ENCODE measurements around the gene CCSAP.
"Not testable (repeated sequence)": the region's sequence is repeated elsewhere in the genome, so short reads cannot be mapped to it uniquely, and the experiment has no call there.

The CCSAP gene

DNA sequence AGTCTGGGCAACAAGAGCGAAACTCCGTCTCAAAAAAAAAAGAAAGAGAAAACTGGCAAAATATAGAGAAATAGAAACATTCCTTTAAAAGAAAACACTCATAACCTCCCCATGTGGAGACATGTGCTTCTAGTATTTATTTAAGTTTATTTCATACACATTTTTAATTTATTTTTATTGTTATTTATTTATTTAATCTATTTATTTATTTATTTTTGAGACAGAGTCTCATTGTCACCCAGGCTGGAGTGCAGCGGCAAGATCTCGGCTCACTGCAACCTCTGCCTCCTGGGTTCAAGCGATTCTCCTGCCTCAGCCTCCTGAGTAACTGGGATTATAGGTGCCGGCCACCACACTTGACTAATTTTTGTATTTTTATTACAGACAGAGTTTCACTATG is 35.2 kb upstream of the CCSAP start:
- H3K79me1 ChIP-seq (replicated peaks; ENCODE audit: low read length, poor library complexity, severe bottlenecking); H3K23ac ChIP-seq (ENCODE audit: low read length in 2 of 2); H4K91ac ChIP-seq (ENCODE audit: low read length); H2BK15ac ChIP-seq (ENCODE audit: low read depth, poor library complexity, severe bottlenecking); H2AFZ ChIP-seq (ENCODE audit: low read depth, low read length); H3K27ac ChIP-seq (ENCODE audit: low read length, poor library complexity, severe bottlenecking); H3K4ac ChIP-seq (ENCODE audit: low read depth in 1 of 2, low read length in 2 of 2); H3K18ac ChIP-seq (ENCODE audit: low read depth in 1 of 2, low read length in 2 of 2); H2AK5ac ChIP-seq (ENCODE audit: low read length, severe bottlenecking); H2BK12ac ChIP-seq (ENCODE audit: low read length in 2 of 2); H3K4me2 ChIP-seq (ENCODE audit: low read length, poor library complexity, severe bottlenecking); H3K9me3 ChIP-seq (ENCODE audit: control insufficient read depth, low read length); H2BK120ac ChIP-seq (ENCODE audit: low read depth, low read length); DNase-seq; H4K8ac ChIP-seq (ENCODE audit: low read length); H3K4me3 ChIP-seq (ENCODE audit: insufficient read depth in 1 of 2, low read depth in 1 of 2, low read length in 2 of 2); H3K9ac ChIP-seq (ENCODE audit: low read length); H3K14ac ChIP-seq (ENCODE audit: low read length in 2 of 2); H3K36me3 ChIP-seq (ENCODE audit: control insufficient read depth in 1 of 2, insufficient read depth in 2 of 2, low read depth in 1 of 2, low read length in 2 of 2); H2BK5ac ChIP-seq (ENCODE audit: low read depth, low read length, poor library complexity, severe bottlenecking): not testable (repeated sequence)
- Histone ChIP-seq H3K4me1 (ENCODE audit: control insufficient read depth, insufficient read depth, low read depth, low read length) (peaks cover 13% of the 10 kb centered on the region), H3K27me3 (ENCODE audit: control insufficient read depth in 1 of 2, insufficient read depth in 1 of 2, low read length in 2 of 2) (peaks cover 0 to 17% of the 10 kb centered on the region in 2 experiments)
- 98% methylated on average over 3 of the region's 6 CpGs for WGBS

DNA sequence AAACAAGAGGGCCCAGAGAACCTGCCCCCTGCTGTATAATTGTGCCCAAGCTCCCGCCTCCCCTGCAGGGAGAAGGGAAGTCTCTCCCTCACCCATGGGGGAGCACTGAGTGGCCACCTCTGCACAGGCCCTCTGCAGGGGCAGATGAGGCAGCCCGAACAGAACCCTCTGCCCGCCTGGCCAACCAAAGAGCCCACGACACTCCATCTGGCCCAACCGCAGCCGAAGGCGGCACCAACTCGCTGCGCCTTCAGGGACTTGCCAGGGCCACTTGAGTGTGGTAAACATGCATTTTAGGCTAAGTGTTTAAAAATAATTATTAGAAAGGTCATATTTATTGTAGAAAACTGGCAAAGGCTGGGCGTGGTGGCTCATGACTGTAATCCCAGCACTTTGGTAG is 34.6 kb upstream of the CCSAP start:
- H2BK120ac ChIP-seq (ENCODE audit: low read depth, low read length), result no peak overlapping the region
- 94% methylated on average over 10 of the region's 10 CpGs for WGBS
- no peak overlapping the region for H2AFZ ChIP-seq (ENCODE audit: low read depth, low read length)
- H3K23ac ChIP-seq (ENCODE audit: low read length in 2 of 2), result no peak overlapping the region
- H3K36me3 ChIP-seq (ENCODE audit: control insufficient read depth in 1 of 2, insufficient read depth in 2 of 2, low read depth in 1 of 2, low read length in 2 of 2), result no peaks in the 10 kb centered on the region
- H3K4ac ChIP-seq (ENCODE audit: low read depth in 1 of 2, low read length in 2 of 2), result no peak overlapping the region
- H3K27me3 ChIP-seq (ENCODE audit: control insufficient read depth in 1 of 2, insufficient read depth in 1 of 2, low read length in 2 of 2), result peaks cover 3 to 23% of the 10 kb centered on the region in 2 experiments
- H3K4me1 ChIP-seq (ENCODE audit: control insufficient read depth, insufficient read depth, low read depth, low read length), result peaks cover 13% of the 10 kb centered on the region
- H3K18ac ChIP-seq (ENCODE audit: low read depth in 1 of 2, low read length in 2 of 2), result no peak overlapping the region
- H4K91ac ChIP-seq (ENCODE audit: low read length), result no peak overlapping the region
- no peaks in the 10 kb centered on the region for H3K9me3 ChIP-seq (ENCODE audit: control insufficient read depth, low read length)
- no peak overlapping the region for H3K14ac ChIP-seq (ENCODE audit: low read length in 2 of 2)
- no peaks in the 10 kb centered on the region for H3K79me1 ChIP-seq (replicated peaks; ENCODE audit: low read length, poor library complexity, severe bottlenecking)
- no peak overlapping the region for H2BK12ac ChIP-seq (ENCODE audit: low read length in 2 of 2)
- H3K4me3 ChIP-seq (ENCODE audit: insufficient read depth in 1 of 2, low read depth in 1 of 2, low read length in 2 of 2), result no peak overlapping the region
- H2BK15ac ChIP-seq (ENCODE audit: low read depth, poor library complexity, severe bottlenecking), result no peak overlapping the region
- no peak overlapping the region for H3K9ac ChIP-seq (ENCODE audit: low read length)
- no peak overlapping the region for H2BK5ac ChIP-seq (ENCODE audit: low read depth, low read length, poor library complexity, severe bottlenecking)
- no peak overlapping the region for H3K27ac ChIP-seq (ENCODE audit: low read length, poor library complexity, severe bottlenecking)
- no peak overlapping the region for H4K8ac ChIP-seq (ENCODE audit: low read length)
- no peak overlapping the region for H2AK5ac ChIP-seq (ENCODE audit: low read length, severe bottlenecking)
- DNase-seq, result no peak
- no peak overlapping the region for H3K4me2 ChIP-seq (ENCODE audit: low read length, poor library complexity, severe bottlenecking)

DNA sequence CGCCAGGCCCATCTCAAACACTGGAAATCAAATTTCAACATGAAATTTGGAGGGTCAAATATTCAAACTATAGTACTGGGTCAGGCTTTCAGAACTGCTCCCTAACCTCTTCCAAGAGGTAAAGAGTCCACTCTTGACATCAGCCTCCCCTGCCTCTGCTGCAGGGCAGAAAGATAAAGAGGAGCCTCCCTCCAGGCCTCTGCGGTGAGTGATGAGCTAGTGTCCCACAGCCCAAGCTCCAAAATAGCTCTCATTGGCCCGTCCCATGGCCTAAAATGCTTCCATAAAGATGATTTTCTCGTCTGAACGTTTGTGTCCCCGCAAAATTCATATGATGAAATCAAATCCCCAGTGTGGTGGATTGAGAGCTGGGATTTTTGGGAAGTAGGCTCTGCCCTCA is 33.7 kb upstream of the CCSAP start:
- Histone ChIP-seq H2AFZ (ENCODE audit: low read depth, low read length) (no peak overlapping the region), H3K4me2 (ENCODE audit: low read length, poor library complexity, severe bottlenecking) (no peak overlapping the region), H4K91ac (ENCODE audit: low read length) (no peak overlapping the region), H3K9ac (ENCODE audit: low read length) (no peak overlapping the region), H3K4me3 (ENCODE audit: insufficient read depth in 1 of 2, low read depth in 1 of 2, low read length in 2 of 2) (no peak overlapping the region), H4K8ac (ENCODE audit: low read length) (no peak overlapping the region), H3K9me3 (ENCODE audit: control insufficient read depth, low read length) (no peaks in the 10 kb centered on the region), H2BK120ac (ENCODE audit: low read depth, low read length) (no peak overlapping the region), H3K4ac (ENCODE audit: low read depth in 1 of 2, low read length in 2 of 2) (no peak overlapping the region), H2BK5ac (ENCODE audit: low read depth, low read length, poor library complexity, severe bottlenecking) (no peak overlapping the region), H3K27ac (ENCODE audit: low read length, poor library complexity, severe bottlenecking) (no peak overlapping the region), H3K79me1 (replicated peaks; ENCODE audit: low read length, poor library complexity, severe bottlenecking) (no peaks in the 10 kb centered on the region), H2BK12ac (ENCODE audit: low read length in 2 of 2) (no peak overlapping the region), H3K18ac (ENCODE audit: low read depth in 1 of 2, low read length in 2 of 2) (no peak overlapping the region), H3K27me3 (ENCODE audit: control insufficient read depth in 1 of 2, insufficient read depth in 1 of 2, low read length in 2 of 2) (peaks cover 6 to 24% of the 10 kb centered on the region in 2 experiments), H3K23ac (ENCODE audit: low read length in 2 of 2) (no peak overlapping the region), H3K4me1 (ENCODE audit: control insufficient read depth, insufficient read depth, low read depth, low read length) (peaks cover 7% of the 10 kb centered on the region), H2BK15ac (ENCODE audit: low read depth, poor library complexity, severe bottlenecking) (no peak overlapping the region), H3K14ac (ENCODE audit: low read length in 2 of 2) (no peak overlapping the region), H3K36me3 (ENCODE audit: control insufficient read depth in 1 of 2, insufficient read depth in 2 of 2, low read depth in 1 of 2, low read length in 2 of 2) (no peaks in the 10 kb centered on the region), H2AK5ac (ENCODE audit: low read length, severe bottlenecking) (no peak overlapping the region)
- DNase-seq, result no peak
- WGBS, result 84% methylated on average over 6 of the region's 6 CpGs

DNA sequence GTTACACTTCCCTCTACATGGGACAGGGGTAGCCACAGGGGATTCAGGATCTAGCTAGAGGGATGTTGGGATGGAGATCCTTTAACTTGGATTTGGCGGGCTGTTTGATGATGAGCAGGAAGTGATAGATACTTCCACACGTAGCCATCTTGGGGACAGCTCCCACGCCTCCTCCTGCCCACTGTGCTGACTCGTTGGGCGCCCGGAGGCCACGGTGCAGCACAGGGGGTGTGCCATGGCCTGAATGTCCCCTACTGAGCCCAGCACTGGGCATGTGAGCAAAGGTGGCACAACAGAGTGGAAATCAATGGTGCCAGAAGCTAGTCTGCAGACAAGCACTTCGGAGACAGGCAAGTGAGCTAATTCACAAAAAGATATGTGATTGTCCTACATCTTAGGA is 31.6 kb upstream of the CCSAP start:
- Histone ChIP-seq H3K4ac (ENCODE audit: low read depth in 1 of 2, low read length in 2 of 2) (no peak overlapping the region), H2BK120ac (ENCODE audit: low read depth, low read length) (no peak overlapping the region), H2AFZ (ENCODE audit: low read depth, low read length) (no peak overlapping the region), H3K27me3 (ENCODE audit: control insufficient read depth in 1 of 2, insufficient read depth in 1 of 2, low read length in 2 of 2) (peaks cover 7 to 25% of the 10 kb centered on the region in 2 experiments), H3K4me1 (ENCODE audit: control insufficient read depth, insufficient read depth, low read depth, low read length) (no peaks in the 10 kb centered on the region), H3K9ac (ENCODE audit: low read length) (no peak overlapping the region), H3K9me3 (ENCODE audit: control insufficient read depth, low read length) (no peaks in the 10 kb centered on the region), H2BK12ac (ENCODE audit: low read length in 2 of 2) (no peak overlapping the region), H2BK15ac (ENCODE audit: low read depth, poor library complexity, severe bottlenecking) (no peak overlapping the region), H3K4me3 (ENCODE audit: insufficient read depth in 1 of 2, low read depth in 1 of 2, low read length in 2 of 2) (no peak overlapping the region), H3K14ac (ENCODE audit: low read length in 2 of 2) (no peak overlapping the region), H3K36me3 (ENCODE audit: control insufficient read depth in 1 of 2, insufficient read depth in 2 of 2, low read depth in 1 of 2, low read length in 2 of 2) (no peaks in the 10 kb centered on the region), H3K4me2 (ENCODE audit: low read length, poor library complexity, severe bottlenecking) (no peak overlapping the region), H4K91ac (ENCODE audit: low read length) (no peak overlapping the region), H2BK5ac (ENCODE audit: low read depth, low read length, poor library complexity, severe bottlenecking) (no peak overlapping the region), H4K8ac (ENCODE audit: low read length) (no peak overlapping the region), H3K23ac (ENCODE audit: low read length in 2 of 2) (no peak overlapping the region), H3K79me1 (replicated peaks; ENCODE audit: low read length, poor library complexity, severe bottlenecking) (no peaks in the 10 kb centered on the region), H3K18ac (ENCODE audit: low read depth in 1 of 2, low read length in 2 of 2) (no peak overlapping the region), H3K27ac (ENCODE audit: low read length, poor library complexity, severe bottlenecking) (no peak overlapping the region), H2AK5ac (ENCODE audit: low read length, severe bottlenecking) (no peak overlapping the region)
- DNase-seq, result no peak
- WGBS, result 88% methylated on average over 8 of the region's 8 CpGs
